Activated naive CD4-positive, alpha-beta T cell treated with Interleukin-2 at 50 U/mL for 16 hours (primary cell): ENCODE results near the gene SLC1A4.
"Not testable (repeated sequence)": the region's sequence is repeated elsewhere in the genome, so short reads cannot be mapped to it uniquely, and the experiment has no call there.

Experiments
- DNase-seq: peaks from one replicate; pipeline ENCODE4 v3.0.0-alpha.2; 2020

SLC1A4 gene

GRCh38 chr2:64996871-64997307 lies 7.7 kb downstream of the SLC1A4 start:
- DNase-seq: no peak

GRCh38 chr2:64998658-64999061 lies 9.5 kb downstream of the SLC1A4 start:
- DNase-seq: no peak

- no peak for DNase-seq
These were observed 10.6 kb downstream of the SLC1A4 start for GRCh38 chr2:64999754-65000153.

GRCh38 chr2:65000644-65001043 lies 11.4 kb downstream of the SLC1A4 start:
- no peak for DNase-seq

GRCh38 chr2:65003037-65003436 lies 13.8 kb downstream of the SLC1A4 start:
- no peak for DNase-seq

GRCh38 chr2:65004232-65004631 lies 15.0 kb downstream of the SLC1A4 start:
- DNase-seq: not testable (repeated sequence)

GRCh38 chr2:65013776-65014175 lies 24.6 kb downstream of the SLC1A4 start:
- DNase-seq: no peak

- no peak for DNase-seq
These were observed 26.5 kb downstream of the SLC1A4 start for GRCh38 chr2:65015731-65016130.

- no peak for DNase-seq
These were observed 27.6 kb downstream of the SLC1A4 start for GRCh38 chr2:65016789-65017188.

- DNase-seq: no peak
These were observed 28.1 kb downstream of the SLC1A4 start for GRCh38 chr2:65017335-65017734.

- DNase-seq: no peak
These were observed 29.0 kb downstream of the SLC1A4 start for GRCh38 chr2:65018141-65018582.

GRCh38 chr2:65019010-65019409 lies 29.8 kb downstream of the SLC1A4 start:
- DNase-seq: no peak

- DNase-seq: no peak
These were observed 30.5 kb downstream of the SLC1A4 start for GRCh38 chr2:65019675-65020195.

GRCh38 chr2:65020251-65020650 lies 31.1 kb downstream of the SLC1A4 start:
- DNase-seq: not testable (repeated sequence)

- no peak for DNase-seq
These were observed 31.8 kb downstream of the SLC1A4 start for GRCh38 chr2:65020943-65021528.

GRCh38 chr2:65021709-65022108 lies 32.5 kb downstream of the SLC1A4 start:
- DNase-seq: no peak

GRCh38 chr2:65022189-65022588 lies 33.0 kb downstream of the SLC1A4 start:
- DNase-seq: no peak

- DNase-seq: no peak
These were observed 34.5 kb downstream of the SLC1A4 start for GRCh38 chr2:65023742-65024141.

- no peak for DNase-seq
These were observed 35.1 kb downstream of the SLC1A4 start for GRCh38 chr2:65024149-65024829.

- DNase-seq: no peak
These were observed 36.4 kb downstream of the SLC1A4 start for GRCh38 chr2:65025453-65026123.

- no peak for DNase-seq
These were observed 37.0 kb downstream of the SLC1A4 start for GRCh38 chr2:65026154-65026553.

GRCh38 chr2:65026704-65027464 lies 37.7 kb downstream of the SLC1A4 start:
- DNase-seq: no peak

GRCh38 chr2:65027616-65028244 lies 38.5 kb downstream of the SLC1A4 start:
- DNase-seq: no peak
